Measurements from ENCODE around the gene NRIP2.

- TF ChIP-seq CTCF (IDR thresholded peaks at IDR 0.05) (no peak), POLR2A (IDR thresholded peaks at IDR 0.05) (no peak)
Measured at GRCh38 chr12:2820432-2820831, 14.4 kb downstream of the NRIP2 start.

Data from testis (tissue), 2 donors.